ENCODE measurements around the gene TRPV6.

DNA sequence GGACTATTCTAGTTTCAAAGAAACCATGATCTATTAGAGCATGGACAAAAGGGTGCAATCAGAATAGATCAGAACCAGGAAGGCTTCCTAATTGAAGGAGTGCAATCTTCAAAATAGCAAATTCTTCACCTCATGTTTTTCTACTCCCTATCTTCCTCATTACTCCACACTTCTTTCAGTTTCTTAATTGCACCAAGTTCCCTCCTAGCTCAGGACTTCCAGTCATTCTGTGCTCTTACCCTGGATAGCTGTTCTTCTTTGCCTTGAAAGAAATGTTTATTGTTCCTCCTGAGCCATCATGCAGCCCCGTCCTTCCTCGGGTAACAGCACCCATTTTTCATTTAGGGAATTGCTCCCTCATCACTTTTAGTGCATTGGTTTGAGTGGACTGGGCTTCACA lies 24.9 kb upstream of the TRPV6 start:
- TF ChIP-seq, protein P1, sequence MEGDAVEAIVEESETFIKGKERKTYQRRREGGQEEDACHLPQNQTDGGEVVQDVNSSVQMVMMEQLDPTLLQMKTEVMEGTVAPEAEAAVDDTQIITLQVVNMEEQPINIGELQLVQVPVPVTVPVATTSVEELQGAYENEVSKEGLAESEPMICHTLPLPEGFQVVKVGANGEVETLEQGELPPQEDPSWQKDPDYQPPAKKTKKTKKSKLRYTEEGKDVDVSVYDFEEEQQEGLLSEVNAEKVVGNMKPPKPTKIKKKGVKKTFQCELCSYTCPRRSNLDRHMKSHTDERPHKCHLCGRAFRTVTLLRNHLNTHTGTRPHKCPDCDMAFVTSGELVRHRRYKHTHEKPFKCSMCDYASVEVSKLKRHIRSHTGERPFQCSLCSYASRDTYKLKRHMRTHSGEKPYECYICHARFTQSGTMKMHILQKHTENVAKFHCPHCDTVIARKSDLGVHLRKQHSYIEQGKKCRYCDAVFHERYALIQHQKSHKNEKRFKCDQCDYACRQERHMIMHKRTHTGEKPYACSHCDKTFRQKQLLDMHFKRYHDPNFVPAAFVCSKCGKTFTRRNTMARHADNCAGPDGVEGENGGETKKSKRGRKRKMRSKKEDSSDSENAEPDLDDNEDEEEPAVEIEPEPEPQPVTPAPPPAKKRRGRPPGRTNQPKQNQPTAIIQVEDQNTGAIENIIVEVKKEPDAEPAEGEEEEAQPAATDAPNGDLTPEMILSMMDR (IDR thresholded peaks at IDR 0.05), result no peak
- no peak for TF ChIP-seq POLR2A (IDR thresholded peaks at IDR 0.05)

Data from thyroid gland (tissue), 4 donors.